Natural killer cell treated with Interleukin-12 subunit alpha and Interleukin-12 subunit beta and Interleukin-15 and Interleukin-18, amount 100 ng/mL, for 72 hours (primary cell): Measurements from ENCODE around the gene AP1B1. TPM values are rescaled to one million over a fixed set of nuclear protein-coding genes. Genes with fewer than 3 reads are reported as not detected.

Experiments
- ATAC-seq, 2 donors: fragments of 150-1000 bp; cut with Tn5 transposase in 1 of 2; sonication (Bioruptor Pico), chemical (Tn5 transposase) in 1 of 2; 2 replicates each; pipeline ENCODE4 v1.10.0; 2021
- DNase-seq: peaks from one replicate; pipeline ENCODE4 v3.0.0; 2022; ENCODE audit warnings: low spot score
- H3K27ac Mint-ChIP-seq, 2 donors: 1 replicate in 1 of 2; 2 replicates in 1 of 2; pipeline ENCODE4 v1.8.0; 2022; ENCODE audit warnings: mixed read lengths in 2 of 2, mild to moderate bottlenecking in 1 of 2, moderate library complexity in 1 of 2
- H3K27me3 Mint-ChIP-seq, 2 donors: 1 replicate in 1 of 2; 2 replicates in 1 of 2; pipeline ENCODE4 v1.8.0; 2022; ENCODE audit warnings: mixed read lengths in 2 of 2
- H3K36me3 Mint-ChIP-seq: one replicate; pipeline ENCODE4 v1.8.0; 2022; ENCODE audit warnings: mixed read lengths
- H3K4me1 Mint-ChIP-seq, 2 donors: 1 replicate in 1 of 2; 2 replicates in 1 of 2; pipeline ENCODE4 v1.8.0; 2022; ENCODE audit warnings: low read depth in 2 of 2, mixed read lengths in 2 of 2, mild to moderate bottlenecking in 1 of 2
- H3K4me3 Mint-ChIP-seq: one replicate; pipeline ENCODE4 v1.8.0; 2022; ENCODE audit warnings: mixed read lengths
- H3K9me3 Mint-ChIP-seq: 2 replicates; pipeline ENCODE4 v1.8.0; 2022; ENCODE audit warnings: mixed read lengths
- total RNA-seq, 2 donors: library from RNA; stranded (reverse); gene quantifications; one replicate each; pipeline ENCODE4 v1.2.3, GENCODE V29; 2022

The AP1B1 gene
- total RNA-seq, 2 donors from 2014 or later = 95.7 to 106 TPM

- Mint-ChIP-seq H3K36me3 (no peaks in the 10 kb centered on the region), H3K9me3 (no peaks in the 10 kb centered on the region)
- ATAC-seq = no peak
Observed at GRCh38 chr22:29400576-29400975, 12.2 kb upstream of the AP1B1 start.

GRCh38 chr22:29397791-29398190 lies 9.4 kb upstream of the AP1B1 start:
- Mint-ChIP-seq H3K27ac (no peak overlapping the region), H3K27me3 (peaks cover 10 to 21% of the 10 kb centered on the region in 2 donors), H3K4me3 (no peak overlapping the region)

More at GRCh38 chr22:29400576-29400975, 12.2 kb upstream of the AP1B1 start:
- DNase-seq = no peak
- Mint-ChIP-seq H3K4me1 (no peaks in the 10 kb centered on the region), H3K27ac (no peak overlapping the region), H3K4me3 (no peak overlapping the region), H3K27me3 (peaks cover 13 to 21% of the 10 kb centered on the region in 2 donors)

GRCh38 chr22:29396126-29396525 lies 7.8 kb upstream of the AP1B1 start:
- DNase-seq = no peak
- no peak overlapping the region for H3K27ac Mint-ChIP-seq
- peaks cover 5 to 7% of the 10 kb centered on the region in 2 donors for H3K27me3 Mint-ChIP-seq
- no peak overlapping the region for H3K4me3 Mint-ChIP-seq
- ATAC-seq = no peak
- no peaks in the 10 kb centered on the region for H3K36me3 Mint-ChIP-seq
- peaks cover 5 to 7% of the 10 kb centered on the region in 2 donors for H3K4me1 Mint-ChIP-seq
- H3K9me3 Mint-ChIP-seq = no peaks in the 10 kb centered on the region

More at GRCh38 chr22:29397791-29398190, 9.4 kb upstream of the AP1B1 start:
- DNase-seq = no peak
- no peaks in the 10 kb centered on the region for H3K36me3 Mint-ChIP-seq
- no peak for ATAC-seq
- H3K9me3 Mint-ChIP-seq = no peaks in the 10 kb centered on the region
- H3K4me1 Mint-ChIP-seq = peaks cover 5 to 7% of the 10 kb centered on the region in 2 donors

DNA sequence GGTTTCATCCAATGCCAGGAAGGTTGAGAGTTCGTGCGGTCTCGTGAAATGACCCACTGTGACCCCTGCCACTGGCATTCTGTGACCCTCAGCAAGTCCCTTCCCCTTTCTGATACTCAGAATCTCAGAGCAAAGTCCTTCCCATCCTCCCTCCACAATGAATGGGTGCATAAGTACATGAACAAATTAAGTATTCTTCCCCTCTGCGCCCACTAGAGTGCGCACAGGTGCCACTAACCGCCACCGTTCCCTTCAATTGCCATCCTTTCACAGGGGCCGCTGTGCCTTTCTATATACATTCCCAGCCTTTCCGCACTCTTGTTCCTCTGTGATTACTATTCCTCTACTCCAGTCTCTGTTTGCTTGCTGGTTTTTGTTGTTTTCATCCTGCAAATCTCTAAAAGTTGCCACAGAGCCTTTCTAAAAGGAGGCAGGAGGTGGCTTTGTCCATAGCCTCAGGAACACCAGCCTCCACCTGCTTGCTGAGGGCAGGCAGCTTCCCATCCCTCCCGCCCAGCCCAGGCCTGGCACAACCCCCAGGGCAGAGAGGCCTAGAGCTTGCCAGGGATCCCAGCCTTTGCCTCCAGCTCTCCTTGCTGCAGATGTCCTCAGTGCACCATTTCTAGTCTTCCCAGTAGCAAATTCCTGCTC lies 6.7 kb upstream of the AP1B1 start:
- Mint-ChIP-seq H3K36me3 (no peaks in the 10 kb centered on the region), H3K27me3 (no peaks in the 10 kb centered on the region), H3K9me3 (no peaks in the 10 kb centered on the region), H3K4me3 (no peak overlapping the region), H3K4me1 (peaks cover 5 to 7% of the 10 kb centered on the region in 2 donors), H3K27ac (no peak overlapping the region)
- peak; percentile 67 for DNase-seq
- ATAC-seq = peak; percentile 80 to 82

DNA sequence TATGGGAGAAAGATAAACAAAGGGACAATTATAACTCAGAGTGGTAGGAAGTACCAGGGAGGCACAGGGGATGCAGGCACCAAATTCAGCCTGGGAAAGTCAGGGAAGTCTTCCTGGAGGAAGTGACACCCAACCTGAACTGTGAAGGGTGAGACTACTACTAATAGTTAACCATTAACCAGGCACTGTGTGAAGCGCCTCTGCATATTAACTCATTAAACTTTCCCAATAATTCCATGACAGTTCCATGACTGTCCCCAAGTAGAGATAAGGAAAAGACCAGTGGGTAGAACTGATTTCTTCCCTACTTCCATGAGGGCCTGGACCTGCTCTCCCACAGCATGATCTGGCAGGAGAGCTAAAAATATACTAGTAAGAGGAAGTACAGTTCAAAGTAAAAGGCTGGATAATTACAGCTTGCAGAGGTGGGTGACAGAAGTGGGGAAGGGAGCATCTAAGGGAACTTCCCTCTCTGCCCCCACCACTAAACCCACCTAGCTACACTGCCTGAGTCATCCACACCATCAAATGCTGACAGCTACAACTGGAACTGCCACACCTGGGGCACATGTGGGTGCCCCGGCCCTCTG lies 4.7 kb upstream of the AP1B1 start:
- no peak for DNase-seq
- no peaks in the 10 kb centered on the region for H3K36me3 Mint-ChIP-seq
- no peak overlapping the region for H3K4me3 Mint-ChIP-seq
- no peaks in the 10 kb centered on the region for H3K9me3 Mint-ChIP-seq
- peaks cover 7 to 8% of the 10 kb centered on the region in 2 donors for H3K4me1 Mint-ChIP-seq
- H3K27ac Mint-ChIP-seq = no peak overlapping the region
- H3K27me3 Mint-ChIP-seq = no peaks in the 10 kb centered on the region
- no peak for ATAC-seq

DNA sequence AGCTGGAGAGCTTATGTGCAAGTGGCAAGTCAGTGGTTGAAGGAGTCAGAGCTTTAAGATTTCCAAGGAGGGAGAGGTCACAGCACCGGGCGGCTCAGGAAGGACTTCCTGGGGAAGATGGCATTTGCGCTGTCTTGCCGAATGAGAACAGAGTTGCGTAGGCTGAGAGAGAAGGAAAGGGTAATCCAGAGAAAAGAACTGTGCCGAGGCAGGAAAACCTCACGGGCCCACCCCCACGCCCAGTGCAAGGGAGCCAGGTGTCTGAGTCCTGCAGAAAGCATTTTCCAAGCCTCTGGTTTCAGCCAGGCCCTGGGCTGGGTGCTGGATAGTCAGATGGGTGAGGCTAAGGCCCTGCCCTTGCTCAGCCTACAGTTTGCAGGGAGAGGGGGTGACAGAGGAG lies 3.2 kb upstream of the AP1B1 start:
- no peaks in the 10 kb centered on the region for H3K27me3 Mint-ChIP-seq
- no peak overlapping the region for H3K27ac Mint-ChIP-seq
- DNase-seq (no peak), ATAC-seq (no peak)
- H3K36me3 Mint-ChIP-seq = no peaks in the 10 kb centered on the region
- H3K4me1 Mint-ChIP-seq = peaks cover 18% of the 10 kb centered on the region in 2 donors
- H3K9me3 Mint-ChIP-seq = no peaks in the 10 kb centered on the region
- H3K4me3 Mint-ChIP-seq = no peak overlapping the region

DNA sequence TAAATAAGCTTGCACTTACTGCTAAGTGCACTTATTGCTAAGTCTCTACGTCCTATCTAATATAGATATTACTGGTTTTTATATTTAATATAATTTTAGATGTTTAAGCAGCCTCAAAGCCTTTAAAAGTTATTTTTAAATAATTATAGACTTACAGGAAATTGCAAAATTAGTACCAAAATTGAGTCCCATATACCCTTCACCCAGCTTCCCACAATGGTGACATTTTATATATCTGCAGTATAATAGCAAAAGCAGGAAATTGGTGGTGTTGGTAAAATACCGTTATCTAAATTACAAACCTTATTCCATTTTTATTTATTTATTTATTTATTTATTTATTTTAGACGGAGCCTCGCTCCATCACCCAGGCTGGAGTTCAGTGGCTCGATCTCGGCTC lies 1.9 kb upstream of the AP1B1 start:
- H3K4me3 Mint-ChIP-seq = no peak overlapping the region
- DNase-seq = no peak
- H3K4me1 Mint-ChIP-seq = peaks cover 22 to 30% of the 10 kb centered on the region in 2 donors
- no peaks in the 10 kb centered on the region for H3K27me3 Mint-ChIP-seq
- no peaks in the 10 kb centered on the region for H3K9me3 Mint-ChIP-seq
- no peak overlapping the region for H3K27ac Mint-ChIP-seq
- no peaks in the 10 kb centered on the region for H3K36me3 Mint-ChIP-seq
- ATAC-seq = no peak

- peak overlapping the region; percentile 88 for H3K4me3 Mint-ChIP-seq
Observed at GRCh38 chr22:29388759-29389090, 355 bp upstream of the AP1B1 start.

DNA sequence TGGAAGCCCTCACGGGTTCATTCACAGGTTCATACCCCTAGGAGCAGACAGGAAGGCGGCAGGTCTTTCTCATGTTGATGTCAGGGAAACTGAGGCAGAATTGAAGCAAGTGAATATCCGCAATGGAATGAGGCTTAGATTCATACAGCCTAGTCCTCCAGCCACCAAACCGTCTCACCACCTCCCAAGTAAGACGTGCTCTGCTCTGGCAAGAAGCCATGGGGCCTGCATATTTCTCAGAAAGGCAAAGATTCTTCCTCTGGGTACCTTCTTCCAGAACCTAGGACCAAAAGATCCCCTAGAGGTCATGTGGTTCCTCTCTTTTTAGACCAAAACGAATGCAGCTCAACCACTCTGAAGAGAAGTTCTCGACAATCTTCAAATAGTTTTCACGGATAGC lies 1.7 kb downstream of the AP1B1 start:
- ATAC-seq = no peak
- peaks cover 30 to 44% of the 10 kb centered on the region in 2 donors for H3K4me1 Mint-ChIP-seq

More at GRCh38 chr22:29388759-29389090, 355 bp upstream of the AP1B1 start:
- Mint-ChIP-seq H3K27ac (peak overlapping the region; percentile 79 to 88), H3K9me3 (no peaks in the 10 kb centered on the region), H3K27me3 (no peaks in the 10 kb centered on the region), H3K36me3 (no peaks in the 10 kb centered on the region), H3K4me1 (peaks cover 21 to 31% of the 10 kb centered on the region in 2 donors)
- DNase-seq = no peak
- peak in 1 of 2 donors; percentile 4 for ATAC-seq

DNA sequence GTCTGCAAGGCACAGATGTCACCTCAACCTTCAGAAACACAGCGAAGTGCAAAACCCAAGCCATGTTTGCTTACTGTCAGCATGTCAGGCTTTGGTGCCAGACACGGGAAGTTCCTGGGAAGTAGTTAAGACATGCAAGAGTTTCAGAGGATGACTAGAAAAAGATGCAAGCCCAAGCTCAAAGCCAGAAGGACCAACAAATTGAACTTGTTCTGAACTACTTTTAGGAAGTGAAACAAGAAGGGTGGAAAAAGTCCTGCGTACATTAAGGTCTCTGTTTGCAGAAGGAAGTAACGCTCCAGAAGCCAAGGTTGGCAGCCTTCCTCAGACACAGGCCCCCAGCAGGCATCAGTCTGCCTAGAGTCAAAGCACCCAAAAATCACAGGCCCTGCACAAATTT lies 2.6 kb downstream of the AP1B1 start:
- no peaks in the 10 kb centered on the region for H3K36me3 Mint-ChIP-seq
- DNase-seq (no peak), ATAC-seq (no peak)
- peak overlapping the region; percentile 33 to 71 for H3K27ac Mint-ChIP-seq
- peaks cover 37 to 54% of the 10 kb centered on the region in 2 donors for H3K4me1 Mint-ChIP-seq
- no peaks in the 10 kb centered on the region for H3K27me3 Mint-ChIP-seq
- peak overlapping the region; percentile 9 for H3K4me3 Mint-ChIP-seq
- H3K9me3 Mint-ChIP-seq = no peaks in the 10 kb centered on the region

More for the DNA sequence above, 1.7 kb downstream of the AP1B1 start:
- H3K27me3 Mint-ChIP-seq = no peaks in the 10 kb centered on the region
- peak overlapping the region in 1 of 2 donors; percentile 71 for H3K27ac Mint-ChIP-seq
- DNase-seq = no peak
- H3K4me3 Mint-ChIP-seq = peak overlapping the region; percentile 88
- no peaks in the 10 kb centered on the region for H3K9me3 Mint-ChIP-seq
- H3K36me3 Mint-ChIP-seq = no peaks in the 10 kb centered on the region

DNA sequence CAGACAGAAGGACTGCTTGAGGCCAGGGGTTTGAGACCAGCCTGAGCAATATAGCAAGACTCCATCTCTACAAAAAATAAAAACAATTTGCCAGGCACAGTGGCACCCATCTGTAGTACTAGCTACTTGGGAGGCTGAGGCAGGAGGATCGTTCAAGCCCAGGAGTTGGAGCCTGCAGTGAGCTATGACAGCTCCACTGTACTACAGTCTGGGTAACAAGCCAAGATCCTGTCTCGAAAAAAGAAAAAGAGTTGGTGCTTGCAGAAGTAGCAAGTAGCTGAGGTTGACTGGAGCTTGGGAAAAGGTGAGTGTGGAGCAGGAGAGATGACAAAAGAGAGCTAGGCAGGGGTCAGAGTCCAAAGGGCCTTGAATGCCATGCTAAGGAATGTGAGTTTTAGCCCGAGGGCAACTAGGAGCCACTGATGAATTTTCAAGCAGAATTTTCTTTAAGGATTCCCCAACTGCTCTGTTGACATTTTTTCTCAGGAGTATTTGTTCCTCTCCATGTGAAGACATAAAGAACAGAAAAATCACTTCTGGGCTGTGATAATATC lies 3.1 kb downstream of the AP1B1 start:
- Mint-ChIP-seq H3K4me3 (peak overlapping the region; percentile 9), H3K27ac (peak overlapping the region; percentile 33 to 71), H3K4me1 (peaks cover 42 to 59% of the 10 kb centered on the region in 2 donors), H3K27me3 (no peaks in the 10 kb centered on the region), H3K9me3 (no peaks in the 10 kb centered on the region), H3K36me3 (no peaks in the 10 kb centered on the region)
- no peak for ATAC-seq
- DNase-seq = no peak

DNA sequence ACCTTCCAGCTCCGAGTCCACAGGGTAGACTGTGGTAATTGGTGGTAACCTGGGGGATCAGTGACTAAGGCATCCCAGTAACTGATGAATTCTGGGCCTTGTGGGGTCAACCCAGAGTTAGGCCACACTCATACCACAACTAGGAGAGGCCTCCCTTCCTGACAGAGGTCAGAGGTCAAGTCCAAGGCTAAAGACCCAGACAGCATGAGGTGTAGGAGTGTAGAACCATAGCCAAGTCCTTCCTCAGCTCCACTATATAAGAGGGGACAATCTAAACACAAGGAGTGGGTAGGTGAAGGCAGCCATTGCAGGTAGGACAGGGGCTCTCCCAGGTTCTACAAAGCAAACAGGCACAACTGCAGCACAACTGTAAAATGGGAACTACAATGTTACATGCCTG lies 4.6 kb downstream of the AP1B1 start:
- H3K36me3 Mint-ChIP-seq = no peaks in the 10 kb centered on the region
- no peak overlapping the region for H3K4me3 Mint-ChIP-seq
- no peak for ATAC-seq
- H3K27ac Mint-ChIP-seq = no peak overlapping the region
- peaks cover 48 to 62% of the 10 kb centered on the region in 2 donors for H3K4me1 Mint-ChIP-seq
- no peak for DNase-seq
- H3K27me3 Mint-ChIP-seq = no peaks in the 10 kb centered on the region
- H3K9me3 Mint-ChIP-seq = no peaks in the 10 kb centered on the region

DNA sequence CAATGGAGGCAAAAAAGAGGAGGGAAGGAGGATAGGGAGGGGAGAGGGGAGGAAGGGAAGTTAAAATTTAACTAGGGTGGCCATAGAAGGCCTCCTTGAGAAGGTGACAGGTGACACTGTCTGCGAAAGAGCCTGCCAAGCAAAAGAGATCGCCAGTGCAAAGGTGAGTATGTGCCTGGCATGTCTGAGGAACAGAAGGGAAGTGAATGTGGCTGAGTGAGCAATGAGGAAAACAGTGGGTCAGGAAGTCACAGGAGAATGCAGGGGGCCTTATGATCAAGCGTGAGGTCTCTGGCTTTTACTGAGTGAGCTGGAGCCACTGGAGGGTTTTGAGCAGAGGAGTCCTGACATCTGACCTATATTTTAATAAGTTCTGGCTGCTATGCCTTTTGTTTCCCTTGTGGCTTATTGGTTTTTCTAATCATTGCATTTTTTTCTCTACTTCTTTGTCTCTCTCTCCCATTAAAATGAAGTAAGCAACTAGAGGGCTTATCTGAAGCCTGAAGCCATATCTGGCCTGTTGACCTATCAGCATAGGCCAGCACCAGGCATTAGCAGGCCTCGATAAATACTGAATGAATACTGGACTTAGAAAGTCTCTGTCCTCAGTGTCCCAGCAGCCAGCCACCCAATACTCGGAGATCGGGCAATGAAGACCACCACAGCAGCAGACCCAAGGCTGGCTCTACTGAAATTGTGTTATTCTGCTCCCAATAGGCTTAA lies 5.6 kb downstream of the AP1B1 start:
- Mint-ChIP-seq H3K27me3 (no peaks in the 10 kb centered on the region), H3K4me1 (peaks cover 44 to 60% of the 10 kb centered on the region in 2 donors), H3K4me3 (no peak overlapping the region), H3K9me3 (no peaks in the 10 kb centered on the region), H3K36me3 (no peaks in the 10 kb centered on the region), H3K27ac (no peak overlapping the region)
- ATAC-seq (no peak), DNase-seq (no peak)

DNA sequence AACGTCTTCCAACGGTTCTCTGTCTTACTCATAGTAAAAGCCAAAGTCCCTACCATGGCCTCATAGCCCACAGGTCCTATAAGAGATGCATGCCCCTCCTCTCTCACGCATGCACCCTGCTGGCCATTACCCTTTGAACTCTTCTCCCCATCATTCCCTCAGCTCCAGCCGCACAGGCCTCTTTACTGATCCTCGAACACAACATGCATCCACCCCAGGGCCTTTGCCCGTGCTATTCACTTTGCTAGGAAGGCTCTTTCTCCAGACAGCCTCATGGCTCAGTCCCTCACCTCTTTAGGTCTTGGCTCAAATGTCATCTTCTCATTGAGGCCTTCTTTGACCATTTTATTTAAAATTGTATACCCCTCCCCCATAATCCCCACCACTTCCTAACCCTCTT lies 7.5 kb downstream of the AP1B1 start:
- H3K27ac Mint-ChIP-seq = peak overlapping the region; percentile 6 to 18
- H3K4me1 Mint-ChIP-seq = peaks cover 43 to 58% of the 10 kb centered on the region in 2 donors
- no peaks in the 10 kb centered on the region for H3K9me3 Mint-ChIP-seq
- ATAC-seq = no peak
- H3K4me3 Mint-ChIP-seq = no peak overlapping the region
- no peaks in the 10 kb centered on the region for H3K27me3 Mint-ChIP-seq
- peaks cover 7% of the 10 kb centered on the region for H3K36me3 Mint-ChIP-seq
- no peak for DNase-seq
